ENCODE data around the gene TMEM17. TPM values are rescaled to one million over a fixed set of nuclear protein-coding genes. Genes with fewer than 3 reads are reported as not detected.

Gene TMEM17, protein sequence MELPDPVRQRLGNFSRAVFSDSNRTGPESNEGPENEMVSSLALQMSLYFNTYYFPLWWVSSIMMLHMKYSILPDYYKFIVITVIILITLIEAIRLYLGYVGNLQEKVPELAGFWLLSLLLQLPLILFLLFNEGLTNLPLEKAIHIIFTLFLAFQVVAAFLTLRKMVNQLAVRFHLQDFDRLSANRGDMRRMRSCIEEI
- total RNA-seq: 1.5 and 1.7 TPM in 2 replicates

DNA sequence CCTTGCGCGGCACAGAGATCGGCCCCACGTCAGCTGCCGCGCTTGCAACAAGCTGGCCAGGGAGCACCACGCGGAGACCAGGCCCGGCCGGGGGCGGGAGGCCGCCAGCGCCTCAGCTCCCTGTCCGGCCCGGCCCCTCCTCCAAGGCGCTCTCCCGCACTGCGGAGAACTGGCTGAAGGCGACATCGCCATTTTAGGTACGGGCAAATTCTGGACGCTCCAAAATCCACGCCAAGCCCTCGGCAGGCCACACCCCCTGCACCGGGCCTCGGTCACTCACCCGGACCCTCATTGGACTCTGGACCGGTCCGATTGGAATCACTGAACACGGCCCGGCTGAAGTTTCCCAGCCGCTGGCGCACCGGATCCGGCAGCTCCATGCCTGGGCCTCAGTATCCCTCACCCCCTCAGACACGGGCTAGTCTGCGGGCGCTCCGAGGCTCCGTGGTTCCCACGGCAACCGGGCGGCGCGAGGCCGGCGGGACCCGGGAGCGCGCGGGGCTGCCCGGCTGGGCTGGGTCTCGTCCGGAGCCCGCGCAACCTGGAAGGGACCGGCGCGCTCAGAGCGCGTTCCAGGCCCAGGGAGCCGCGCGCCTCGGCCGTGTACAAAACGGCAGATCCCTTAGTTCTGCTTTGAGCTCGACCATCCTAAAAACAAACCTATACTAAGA lies at the start of gene TMEM17:
Gene TMEM17, minus strand, starts transcription at position 446 of the 671 bp plus-strand sequence. Its CDS starts 66 bp downstream, at position 380.

Other genes starting within 250 kb of the TMEM17 start
- gene EHBP1, start 199.5 kb upstream of the TMEM17 start, total RNA-seq: 46.0 and 65.4 TPM in 2 replicates